ENCODE data around the gene OR2V2. TPM values are rescaled to one million over a fixed set of nuclear protein-coding genes. Genes with fewer than 3 reads are reported as not detected.
"Not testable (repeated sequence)": the region's sequence is repeated elsewhere in the genome, so short reads cannot be mapped to it uniquely, and the experiment has no call there.

OR2V2 gene
- total RNA-seq, 4 donors from 2014 or later, result not detected

GRCh38 chr5:181170996-181171395 lies 23.6 kb downstream of the OR2V2 start:
- peaks cover 0 to 20% (median 2%) of the 10 kb centered on the region in 4 donors for H3K4me1 ChIP-seq
- no peaks in the 10 kb centered on the region for H3K36me3 ChIP-seq
- peak in 1 of 3 donors; percentile 4 for DNase-seq
- H3K27ac ChIP-seq, result no peak overlapping the region
- no peaks in the 10 kb centered on the region for H3K9me3 ChIP-seq
- peaks cover 0 to 52% of the 10 kb centered on the region in 2 donors for H3K27me3 ChIP-seq
- H3K4me3 ChIP-seq, result no peak overlapping the region
- no peak for TF ChIP-seq POLR2A (IDR thresholded peaks at IDR 0.05)
- no peak for TF ChIP-seq CTCF (IDR thresholded peaks at IDR 0.05)

- Histone ChIP-seq H3K27ac (no peak overlapping the region), H3K9me3 (no peaks in the 10 kb centered on the region), H3K4me3 (no peak overlapping the region), H3K36me3 (no peaks in the 10 kb centered on the region), H3K27me3 (peaks cover 0 to 52% of the 10 kb centered on the region in 2 donors), H3K4me1 (peaks cover 0 to 20% (median 2%) of the 10 kb centered on the region in 4 donors)
- no peak for DNase-seq
- TF ChIP-seq POLR2A (IDR thresholded peaks at IDR 0.05) (no peak), CTCF (IDR thresholded peaks at IDR 0.05) (no peak)
These were observed 24.4 kb downstream of the OR2V2 start for GRCh38 chr5:181171782-181172181.

- Histone ChIP-seq H3K27ac (no peak overlapping the region), H3K9me3 (no peaks in the 10 kb centered on the region), H3K36me3 (no peaks in the 10 kb centered on the region), H3K4me3 (no peak overlapping the region), H3K27me3 (peaks cover 0 to 48% of the 10 kb centered on the region in 2 donors), H3K4me1 (peaks cover 0 to 20% (median 2%) of the 10 kb centered on the region in 4 donors)
- DNase-seq, result peak in 1 of 3 donors; percentile 37
- TF ChIP-seq CTCF (IDR thresholded peaks at IDR 0.05) (no peak), POLR2A (IDR thresholded peaks at IDR 0.05) (no peak)
These were observed 25.6 kb downstream of the OR2V2 start for GRCh38 chr5:181173027-181173419.

- no peak for TF ChIP-seq CTCF (IDR thresholded peaks at IDR 0.05)
- TF ChIP-seq POLR2A (IDR thresholded peaks at IDR 0.05), result no peak
- Histone ChIP-seq H3K9me3 (no peaks in the 10 kb centered on the region), H3K36me3 (no peaks in the 10 kb centered on the region), H3K4me1 (peaks cover 0 to 20% (median 2%) of the 10 kb centered on the region in 4 donors), H3K27me3 (peaks cover 0 to 42% of the 10 kb centered on the region in 2 donors), H3K4me3 (no peak overlapping the region), H3K27ac (no peak overlapping the region)
- no peak for DNase-seq
These were observed 26.3 kb downstream of the OR2V2 start for GRCh38 chr5:181173420-181174342.

GRCh38 chr5:181176254-181176952 lies 29.0 kb downstream of the OR2V2 start:
- DNase-seq, result no peak
- no peaks in the 10 kb centered on the region for H3K9me3 ChIP-seq
- no peaks in the 10 kb centered on the region for H3K36me3 ChIP-seq
- peaks cover 0 to 22% of the 10 kb centered on the region in 2 donors for H3K27me3 ChIP-seq
- TF ChIP-seq CTCF (IDR thresholded peaks at IDR 0.05) (no peak), POLR2A (IDR thresholded peaks at IDR 0.05) (no peak)
- no peak overlapping the region for H3K4me3 ChIP-seq
- no peak overlapping the region for H3K27ac ChIP-seq
- peaks cover 0 to 12% (median 0%) of the 10 kb centered on the region in 4 donors for H3K4me1 ChIP-seq

- Histone ChIP-seq H3K4me1 (peaks cover 0 to 12% (median 0%) of the 10 kb centered on the region in 4 donors), H3K27me3 (peaks cover 0 to 17% of the 10 kb centered on the region in 2 donors)
- not testable (repeated sequence) for H3K27ac ChIP-seq, H3K4me3 ChIP-seq, H3K36me3 ChIP-seq, H3K9me3 ChIP-seq, DNase-seq
These were observed 30.2 kb downstream of the OR2V2 start for GRCh38 chr5:181177559-181177958.
